Stimulated activated CD8-positive, alpha-beta memory T cell treated with anti-CD3 and anti-CD28 coated beads, Interleukin-12 subunit alpha, Interleukin-12 subunit beta, amount 100 ng/mL, for 1 hour (primary cell): Measurements from ENCODE around the gene TOPAZ1.
"Not testable (repeated sequence)": the region's sequence is repeated elsewhere in the genome, so short reads cannot be mapped to it uniquely, and the experiment has no call there.

Experiments
- DNase-seq: peaks from one replicate; pipeline ENCODE4 v3.0.0-alpha.2; 2020; ENCODE audit warnings: low read depth

TOPAZ1 gene

DNA sequence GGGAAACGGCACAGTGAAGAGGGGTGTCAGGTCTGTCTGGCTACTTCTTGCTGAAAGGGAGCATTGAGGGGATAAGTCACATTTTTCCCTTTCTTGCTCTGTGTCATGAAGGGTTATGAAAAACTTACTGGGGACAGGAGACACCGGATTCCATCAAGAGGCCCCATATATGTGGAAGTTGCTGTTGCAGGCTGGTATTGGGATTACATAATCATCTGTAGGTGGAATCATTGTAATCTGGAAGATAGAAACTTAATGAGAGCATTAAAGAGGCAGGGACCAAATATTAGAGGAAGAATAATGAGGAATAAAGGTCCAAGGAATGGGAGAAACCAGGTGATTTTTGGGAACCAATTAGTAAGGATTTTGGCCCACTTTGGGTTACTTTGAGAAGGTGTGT lies 92.6 kb downstream of the TOPAZ1 start:
- no peak for DNase-seq

DNA sequence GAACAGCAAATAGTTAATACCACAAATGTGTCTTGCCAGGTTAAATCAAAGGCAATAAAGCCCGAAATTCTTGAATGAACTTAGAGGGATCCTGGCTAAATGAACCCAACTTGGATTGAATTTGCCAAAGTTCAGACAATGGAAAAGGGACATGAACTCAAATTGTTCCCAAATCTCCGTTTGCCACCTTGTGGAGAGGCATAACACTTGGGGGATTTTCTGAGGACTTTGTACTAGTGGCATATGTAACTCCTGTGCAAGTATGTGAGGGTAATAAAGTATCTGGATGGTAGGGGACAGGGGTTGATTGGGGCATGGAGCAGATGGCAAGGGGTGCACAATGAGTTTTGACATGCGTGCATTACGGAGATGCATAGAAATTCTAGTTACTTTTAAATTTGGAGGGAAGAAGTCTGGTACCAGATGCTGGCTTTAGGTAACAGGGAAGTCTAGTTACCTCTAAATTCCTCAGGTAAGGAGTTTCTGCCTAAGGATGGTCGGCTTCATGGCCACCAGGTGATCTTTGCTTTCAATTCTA lies 95.6 kb downstream of the TOPAZ1 start:
- no peak for DNase-seq

DNA sequence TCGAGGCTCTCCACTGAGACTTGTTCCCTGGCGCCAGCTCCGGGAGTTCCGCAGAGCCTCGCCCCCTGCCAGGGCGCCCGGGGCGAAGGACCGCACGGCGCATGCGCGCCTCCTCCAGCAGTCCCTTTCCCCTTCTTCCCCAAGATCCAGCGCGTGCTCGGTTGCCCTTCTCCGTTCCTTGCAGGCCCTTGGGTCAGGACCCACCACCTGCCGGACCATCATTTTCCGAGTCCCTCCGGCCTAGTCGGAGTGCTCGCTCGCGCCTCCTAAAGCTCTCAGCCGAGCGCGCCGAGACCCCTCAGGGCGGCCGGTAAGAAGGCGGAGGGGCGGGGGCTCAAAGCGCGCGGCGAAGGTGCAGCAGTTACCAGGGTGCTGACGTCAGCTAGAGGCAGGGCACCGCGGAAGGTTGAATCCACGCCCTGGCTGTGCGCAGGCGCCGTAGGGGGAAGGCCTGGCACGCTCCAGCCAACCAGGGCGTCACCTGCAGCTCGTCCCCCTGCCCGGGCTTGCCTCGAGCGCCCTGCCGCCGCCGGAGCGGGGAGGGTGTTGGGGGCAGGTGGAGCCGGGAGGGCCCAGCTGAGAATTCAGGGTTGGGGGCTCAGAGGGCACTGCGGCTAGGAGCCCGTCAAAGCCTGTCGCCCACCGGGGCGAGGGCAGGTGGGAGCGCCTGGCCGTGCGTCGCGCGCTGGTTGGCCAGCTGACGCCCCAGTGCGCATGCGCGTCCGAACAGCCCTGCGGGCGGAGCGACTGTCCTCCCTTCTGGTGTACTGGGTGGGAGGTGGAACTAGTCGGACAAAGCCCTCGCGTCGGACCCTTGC lies 96.5 kb downstream of the TOPAZ1 start, which contains the start of gene TCAIM:
Gene TCAIM (plus strand): TSS at position 757 of the 818 bp plus-strand sequence. CDS start 16,017 bp downstream, outside the sequence.
- peak; percentile 97 for DNase-seq

DNA sequence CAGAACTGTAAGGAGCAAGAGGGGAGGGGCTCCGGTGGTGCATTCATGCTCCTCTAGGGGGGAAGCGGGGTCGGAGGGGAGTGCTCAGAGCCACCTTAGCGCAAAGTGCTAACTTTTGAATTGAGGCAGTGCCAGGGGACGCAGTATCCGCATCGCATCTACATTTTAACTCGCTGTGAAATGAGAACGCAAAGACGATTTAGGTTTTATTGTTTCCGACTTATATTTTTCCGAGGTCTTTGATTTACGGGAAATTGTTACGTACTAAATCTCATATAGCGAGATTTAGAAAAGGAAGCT lies 97.1 kb downstream of the TOPAZ1 start:
- DNase-seq: no peak

DNA sequence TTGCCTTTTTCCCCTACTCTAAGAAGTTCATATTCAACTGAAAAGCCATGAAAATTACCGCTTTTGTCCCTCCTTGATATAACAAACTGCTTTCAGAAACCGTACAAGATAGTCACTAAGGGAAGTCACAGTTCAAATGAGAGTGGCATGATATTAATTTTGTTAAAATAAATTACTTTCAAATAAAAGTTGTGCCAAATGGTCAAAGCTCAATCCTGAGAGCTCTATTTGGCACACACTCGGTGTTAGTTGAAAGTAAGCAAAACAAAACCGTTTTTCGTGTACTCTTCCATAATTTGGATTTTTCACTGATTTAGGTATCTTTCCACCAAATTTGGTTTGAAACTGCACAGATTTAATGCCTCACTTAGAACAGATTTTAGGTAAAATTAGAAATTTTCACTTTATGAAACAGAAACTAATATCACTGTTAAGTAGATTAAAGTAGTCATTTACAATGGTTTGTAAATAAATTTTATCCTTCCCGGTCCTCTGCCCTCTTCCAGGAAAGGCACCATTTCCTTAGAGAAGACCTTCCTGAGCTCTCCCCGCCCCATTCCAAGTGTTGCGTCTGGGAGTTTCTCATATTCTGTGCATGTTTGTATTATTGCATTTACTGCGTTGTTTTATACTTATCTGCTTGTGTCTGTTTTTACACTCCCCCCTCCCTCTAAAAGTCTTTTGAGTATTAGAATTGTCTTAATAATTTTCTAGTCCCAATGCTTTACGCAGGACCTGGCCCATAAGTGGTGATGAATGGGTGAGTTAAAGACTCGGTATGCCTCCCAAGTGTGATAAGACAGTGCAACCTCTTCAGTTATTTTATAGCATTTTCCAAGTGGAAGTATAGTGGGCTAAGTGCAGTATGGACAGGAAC lies 97.7 kb downstream of the TOPAZ1 start:
- no peak for DNase-seq

DNA sequence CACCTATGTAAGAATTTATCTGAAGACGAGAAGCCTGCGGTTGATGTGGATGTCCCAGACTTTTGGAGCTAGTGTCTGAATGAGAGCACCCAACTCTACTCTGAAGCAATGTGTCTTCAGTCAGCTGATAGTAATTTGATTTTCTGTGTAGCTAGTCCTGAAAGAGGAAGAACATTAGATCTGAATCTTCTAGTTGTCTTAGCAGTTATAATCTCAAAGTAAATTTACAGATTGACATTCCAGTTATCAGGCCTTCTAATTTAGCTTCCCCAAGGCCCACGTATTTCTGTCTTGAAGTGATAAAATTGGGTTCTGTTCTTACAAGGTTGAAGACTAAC lies 98.3 kb downstream of the TOPAZ1 start:
- DNase-seq: no peak

DNA sequence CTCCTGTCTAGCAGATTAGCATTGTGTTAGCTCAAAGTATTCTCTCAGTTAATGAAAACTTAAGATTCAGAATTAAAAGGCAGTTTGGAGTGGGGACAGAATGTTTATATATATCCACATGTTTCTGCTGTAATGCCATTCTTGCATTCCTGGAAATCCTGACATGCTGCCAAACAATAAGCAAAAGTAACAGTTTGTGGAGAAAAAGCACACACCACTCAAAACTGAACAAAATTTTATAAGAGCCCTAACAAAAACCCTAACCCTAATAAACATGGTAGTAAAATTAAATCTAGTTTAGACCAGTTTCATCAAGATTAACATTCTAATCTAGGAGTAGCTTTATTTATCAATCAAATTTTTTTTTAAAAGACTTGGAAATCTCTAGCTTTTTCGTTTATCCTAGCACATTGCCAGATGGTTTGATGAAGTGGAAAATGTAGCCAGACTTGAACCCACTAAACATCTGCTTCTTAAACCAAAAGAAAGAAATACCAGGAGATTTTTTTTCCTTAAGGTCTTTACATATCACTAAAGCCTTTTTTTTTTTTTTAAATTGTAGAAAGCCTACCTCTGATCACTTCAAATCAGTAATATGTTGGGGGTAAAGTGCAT lies 100.6 kb downstream of the TOPAZ1 start:
- no peak for DNase-seq

DNA sequence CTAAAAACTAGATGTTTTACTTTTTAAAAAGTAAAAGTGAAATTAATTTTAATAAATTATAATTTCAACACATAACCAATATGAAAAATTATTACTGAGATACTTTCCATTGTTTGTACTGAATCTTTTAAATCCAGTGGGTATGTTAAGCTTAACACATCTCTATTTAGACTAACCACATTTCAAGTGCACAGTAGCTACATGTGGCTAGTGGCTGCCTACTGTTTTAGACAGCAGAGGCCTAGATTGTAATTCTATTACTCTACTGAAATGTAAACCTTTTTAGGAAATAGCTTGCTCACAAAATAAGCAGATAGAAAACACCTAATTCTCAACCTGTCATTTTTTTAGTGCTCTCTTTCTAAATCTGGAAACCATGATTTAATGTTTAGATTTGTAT lies 101.7 kb downstream of the TOPAZ1 start:
- DNase-seq: no peak

DNA sequence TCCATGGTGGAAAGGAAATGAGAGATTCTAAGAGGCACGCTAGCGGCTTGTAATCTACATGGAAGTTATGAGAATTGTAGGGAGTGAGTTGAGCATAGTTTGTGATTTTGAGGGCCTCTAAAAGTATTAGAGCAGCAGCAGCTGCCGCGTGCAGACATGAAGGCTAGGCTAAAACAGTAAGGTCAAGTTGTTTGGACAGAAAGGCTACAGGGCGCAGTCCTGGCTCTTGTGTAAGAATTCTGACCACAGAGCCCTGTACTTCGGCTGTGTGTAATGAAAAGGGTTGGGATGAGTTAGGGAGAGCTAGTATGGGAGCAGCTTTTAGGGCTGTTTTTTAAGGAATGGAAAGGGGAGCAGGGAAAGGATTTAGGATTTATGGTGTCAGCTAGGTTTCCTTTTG lies 104.9 kb downstream of the TOPAZ1 start:
- not testable (repeated sequence) for DNase-seq

DNA sequence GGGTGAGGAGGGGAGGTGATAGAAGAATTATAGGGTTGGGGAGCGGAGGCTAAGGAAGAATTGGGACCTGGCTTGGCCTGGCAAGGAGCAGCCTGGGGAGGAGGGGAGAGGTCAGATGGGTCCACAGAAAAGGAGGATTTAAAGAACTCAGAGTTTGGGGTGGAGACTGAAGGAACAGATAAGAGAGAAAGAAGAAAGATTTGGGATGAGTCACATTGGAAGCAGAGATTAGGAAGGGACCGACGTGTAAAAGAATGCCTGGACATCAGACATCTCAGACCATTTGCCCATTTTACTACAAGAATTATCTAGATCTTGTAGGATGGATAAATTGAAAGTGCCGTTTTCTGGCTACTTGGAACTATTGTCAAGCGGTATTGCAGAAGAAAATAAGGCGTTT lies 107.3 kb downstream of the TOPAZ1 start:
- no peak for DNase-seq

DNA sequence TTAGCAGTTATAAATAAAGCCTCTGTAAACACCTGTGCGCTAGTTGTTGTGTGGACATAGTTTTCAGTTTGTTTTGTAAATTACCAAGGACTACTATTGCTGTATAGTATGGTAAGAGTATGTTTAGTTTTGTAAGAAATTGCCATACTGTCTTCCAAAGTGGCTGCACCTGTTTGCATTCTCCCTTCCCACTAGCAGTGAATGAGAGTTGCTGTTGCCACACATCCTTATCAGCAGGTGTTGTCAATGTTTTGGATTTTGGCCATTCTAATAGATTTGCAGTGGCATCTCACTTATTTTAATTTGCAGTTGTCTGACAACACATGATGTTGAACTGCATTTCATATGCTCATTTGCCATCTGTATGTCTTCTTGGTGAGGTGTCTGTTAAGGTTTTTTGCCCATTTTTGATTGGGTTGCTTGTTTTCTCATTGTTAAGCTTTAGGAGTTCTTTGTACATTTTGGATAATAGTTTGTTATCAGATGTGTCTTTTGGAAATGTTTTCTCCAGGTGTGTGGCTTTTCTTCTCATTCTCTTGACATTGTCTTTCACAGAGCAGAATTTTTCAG lies 111.8 kb downstream of the TOPAZ1 start:
- DNase-seq: no peak

DNA sequence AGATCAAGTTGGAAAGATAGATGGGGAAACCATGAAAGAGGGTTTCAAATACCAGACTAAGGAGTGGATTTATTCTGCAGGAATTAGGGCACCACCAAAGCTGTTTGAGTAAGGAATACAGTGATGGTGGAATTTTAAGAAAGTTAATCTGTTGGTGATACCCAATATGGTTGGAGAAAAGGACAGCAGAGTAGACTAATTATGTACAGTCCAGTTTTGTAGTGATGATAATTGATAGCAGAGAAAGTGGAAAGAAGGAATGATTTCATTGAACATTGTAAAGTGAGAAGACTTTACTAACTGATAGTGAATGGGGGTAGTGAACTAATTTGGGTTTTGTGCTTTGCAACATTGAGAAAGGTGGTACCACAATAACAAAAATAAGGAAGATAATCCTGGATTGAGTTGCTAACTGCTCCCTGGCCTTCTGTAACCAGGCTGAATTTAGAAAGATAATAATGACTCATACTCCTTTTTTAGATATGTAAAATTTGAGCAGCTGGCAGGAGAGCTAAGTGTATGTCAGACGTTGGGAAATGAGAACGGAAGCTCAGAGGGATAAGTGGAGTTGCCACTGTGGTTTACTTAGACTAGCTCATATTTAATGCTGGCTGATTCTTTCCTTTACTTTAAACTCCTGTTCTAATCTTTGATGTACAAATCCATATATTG lies 113.8 kb downstream of the TOPAZ1 start:
- DNase-seq: no peak

DNA sequence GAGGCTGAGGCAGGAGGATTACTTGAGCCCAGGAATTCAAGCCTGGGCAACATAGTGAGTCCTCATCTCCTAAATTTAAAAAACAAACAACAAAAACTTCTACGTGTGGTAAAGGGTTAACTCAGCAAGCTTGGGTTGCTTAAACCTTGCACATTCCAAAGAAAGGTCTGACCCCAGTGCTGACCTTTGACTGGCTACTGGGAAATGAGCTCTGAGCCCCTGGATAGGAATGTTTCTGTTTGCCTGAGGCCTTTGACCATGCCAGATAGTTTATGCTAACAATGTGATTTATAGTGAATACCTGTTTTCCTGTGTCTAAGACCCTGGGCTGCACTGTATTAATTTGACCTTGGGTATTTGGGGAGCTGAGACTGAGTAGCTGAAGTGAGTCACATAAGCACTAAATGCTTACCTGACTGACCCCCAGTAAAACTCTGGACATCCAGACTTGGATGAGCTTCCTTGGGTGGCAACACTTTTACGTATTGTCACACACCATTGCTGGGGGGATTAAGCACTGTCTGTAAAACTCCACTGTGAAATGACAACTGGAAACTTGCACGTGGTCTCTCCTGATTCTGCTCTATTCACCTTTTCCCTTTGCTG lies 117.6 kb downstream of the TOPAZ1 start:
- no peak for DNase-seq

DNA sequence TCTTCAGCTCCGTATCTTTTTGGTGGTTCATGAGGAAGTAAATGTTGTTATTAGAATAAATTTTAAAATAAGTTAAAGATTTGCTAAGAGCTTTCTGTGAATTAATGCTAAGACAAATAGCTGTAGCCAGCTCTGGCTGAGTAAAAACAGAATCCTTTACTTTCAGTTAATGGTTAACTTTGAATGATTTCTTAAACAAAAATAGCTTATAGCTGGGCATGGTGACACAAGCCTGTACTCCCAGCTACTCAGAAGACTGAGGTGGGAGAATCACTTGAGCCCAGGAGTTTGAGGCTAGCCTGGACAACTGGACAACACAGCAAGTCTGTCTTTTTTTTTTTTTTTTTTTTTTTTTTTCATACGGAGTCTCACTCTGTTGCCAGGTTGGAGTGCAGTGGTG lies 121.9 kb downstream of the TOPAZ1 start:
- no peak for DNase-seq

DNA sequence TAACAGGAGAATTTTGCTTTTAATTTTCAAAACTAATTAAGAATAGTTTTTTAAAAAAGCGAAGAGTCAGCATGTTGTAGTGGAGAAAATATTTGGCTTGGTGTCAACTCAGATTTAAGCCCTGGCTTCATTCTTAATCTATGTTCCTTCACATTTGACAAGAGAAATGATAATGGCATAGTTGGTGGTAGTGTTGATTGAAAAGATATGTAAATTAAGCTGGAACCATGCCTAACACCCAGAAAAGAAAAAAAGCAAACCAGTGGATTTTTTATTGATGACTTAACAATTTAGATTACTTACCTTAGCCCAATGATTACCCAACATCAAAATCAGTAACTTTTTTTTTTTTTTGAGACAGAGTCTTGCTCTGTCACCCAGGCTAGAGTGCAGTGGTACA lies 124.3 kb downstream of the TOPAZ1 start:
- no peak for DNase-seq

DNA sequence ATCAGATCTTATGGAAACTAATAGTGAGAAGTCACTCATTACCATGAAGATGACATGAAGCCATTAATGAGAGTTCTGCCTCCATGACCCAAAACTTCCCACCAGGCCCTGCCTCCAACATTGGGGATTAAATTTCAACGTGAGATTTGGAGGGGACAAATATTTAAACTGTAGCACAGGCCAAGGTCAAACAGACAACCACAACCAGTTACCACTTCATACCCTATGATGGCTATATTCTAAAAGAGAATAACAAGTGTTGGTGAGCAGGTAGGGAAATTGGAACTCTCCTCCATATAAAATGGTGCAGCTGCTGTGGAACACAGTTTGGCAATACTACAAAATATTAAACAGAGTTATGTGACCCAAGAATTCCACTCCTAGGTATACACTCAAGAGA lies 133.8 kb downstream of the TOPAZ1 start:
- DNase-seq: no peak
